GM21737 (cell line): ENCODE results near the gene FCHO1.
"Not testable (repeated sequence)": the region's sequence is repeated elsewhere in the genome, so short reads cannot be mapped to it uniquely, and the experiment has no call there.

ENCODE experiments used
- ATAC-seq: cut with Tn5 transposase; IDR thresholded peaks from one replicate; pipeline ENCODE4 v1.9.1; 2021; ENCODE audit warnings: mild to moderate bottlenecking, moderate library complexity; ENCODE audit not compliant: unreplicated experiment

Gene FCHO1

GRCh38 chr19:17788632-17789031, 37.4 kb downstream of the FCHO1 start:
- no peak for ATAC-seq

DNA sequence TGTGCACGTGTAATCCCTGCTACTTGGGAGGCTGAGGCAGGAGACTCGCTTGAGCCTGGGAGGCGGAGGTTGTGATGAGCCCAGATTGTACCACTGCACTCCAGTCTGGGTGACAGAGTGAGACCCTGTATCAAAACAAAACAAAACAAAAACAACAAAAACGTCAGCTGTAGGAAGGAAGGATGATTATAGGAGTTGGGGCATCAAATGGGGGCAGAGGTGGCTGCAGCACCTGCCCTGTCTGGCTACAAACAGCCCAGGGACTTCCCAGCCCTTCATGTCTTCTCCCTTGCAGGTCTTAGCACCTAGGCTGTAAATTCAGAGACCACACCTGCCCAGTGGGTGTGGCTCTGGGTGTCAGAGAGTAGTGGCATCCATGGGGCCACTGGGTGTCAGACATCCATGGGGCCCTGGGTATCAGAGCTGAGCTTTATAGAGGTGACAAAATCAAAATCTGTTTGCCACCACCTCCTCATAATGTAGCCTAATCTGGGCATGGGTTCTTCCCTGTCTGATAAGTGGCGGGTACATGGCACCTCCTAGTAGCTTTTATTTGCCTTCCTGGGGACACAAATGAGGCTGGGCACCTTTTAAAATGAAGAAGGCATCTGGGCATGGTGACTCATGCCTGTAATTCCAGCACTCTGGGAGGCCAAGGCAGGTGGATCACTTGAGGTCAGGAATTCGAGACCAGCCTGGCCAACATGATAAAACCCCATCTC, 38.9 kb downstream of the FCHO1 start:
- ATAC-seq: no peak

DNA sequence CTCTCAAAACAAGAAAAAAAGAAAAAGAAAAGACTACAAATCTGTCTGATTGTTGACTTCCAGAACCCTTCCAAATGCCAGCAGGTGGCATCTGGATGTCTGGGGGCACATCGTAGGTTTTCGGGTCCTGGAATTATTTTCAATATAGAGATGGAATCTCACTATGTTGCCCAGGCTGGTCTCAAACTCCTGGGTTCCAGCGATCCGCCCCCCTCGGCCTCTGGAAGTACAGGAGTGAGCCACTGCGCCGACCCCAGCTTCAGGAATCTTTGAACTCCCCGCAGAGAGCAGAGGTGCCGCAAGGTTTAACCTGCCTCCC, 43.1 kb downstream of the FCHO1 start:
- ATAC-seq: no peak

DNA sequence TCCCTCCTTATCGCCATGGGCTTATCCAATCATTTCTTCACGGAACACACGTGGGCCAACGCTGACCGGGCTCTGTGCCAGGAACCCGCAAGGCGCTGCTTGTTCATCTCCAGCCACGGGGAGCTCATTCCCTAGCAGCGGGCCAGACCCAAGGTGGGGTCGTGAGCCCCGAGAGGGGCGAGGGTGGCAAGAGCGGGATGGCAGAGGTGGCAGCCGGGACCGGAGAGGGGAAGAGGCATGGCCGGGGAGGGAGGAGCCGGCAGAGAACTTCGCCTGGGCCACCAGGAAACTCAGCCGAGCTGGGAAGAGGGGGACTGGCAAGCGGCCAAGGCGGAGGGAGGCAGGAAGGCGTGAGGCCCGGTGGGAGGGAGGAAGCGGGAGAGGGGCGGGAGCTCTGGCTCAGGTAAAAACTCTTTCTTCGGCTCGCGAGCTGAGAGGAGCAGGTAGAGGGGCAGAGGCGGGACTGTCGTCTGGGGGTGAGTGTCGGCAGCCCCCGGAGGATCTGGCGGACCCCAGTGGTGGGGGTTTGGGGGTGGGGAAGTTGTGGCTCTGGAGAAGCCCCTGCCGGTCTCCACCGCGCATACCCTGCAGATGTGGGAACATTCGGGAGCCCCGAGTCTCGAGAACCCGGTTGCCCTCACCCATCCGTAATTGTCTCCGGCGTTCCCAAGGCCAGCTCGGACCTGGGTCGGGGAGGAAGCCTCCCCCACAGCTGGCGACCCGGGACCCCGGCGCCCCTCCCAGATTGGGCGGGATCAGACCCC, 43.6 kb downstream of the FCHO1 start, which contains the start of gene B3GNT3:
B3GNT3 (plus strand) TSS at position 408 of the 764 bp plus-strand sequence. CDS start 12,670 bp downstream, outside the sequence.
- ATAC-seq: no peak

DNA sequence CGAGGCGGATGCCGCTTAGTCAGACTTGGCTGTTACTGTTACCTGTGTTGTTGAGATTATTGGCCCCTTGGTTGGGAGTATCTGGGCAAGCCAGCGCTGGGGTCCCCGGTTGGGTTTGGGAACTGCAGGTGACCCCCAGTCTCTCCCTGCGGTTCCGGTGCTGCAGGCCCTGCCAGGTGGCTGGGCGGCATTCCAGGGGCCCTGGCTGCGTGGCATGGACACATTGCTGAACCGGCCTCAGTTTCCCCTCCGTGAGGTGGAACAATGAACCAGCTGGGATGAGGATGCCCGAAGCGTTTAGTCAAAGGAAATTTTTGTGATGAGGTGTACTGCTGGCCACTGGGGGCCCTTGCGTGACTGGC, 44.2 kb downstream of the FCHO1 start:
- no peak for ATAC-seq

GRCh38 chr19:17796013-17796837, 44.9 kb downstream of the FCHO1 start:
- no peak for ATAC-seq

DNA sequence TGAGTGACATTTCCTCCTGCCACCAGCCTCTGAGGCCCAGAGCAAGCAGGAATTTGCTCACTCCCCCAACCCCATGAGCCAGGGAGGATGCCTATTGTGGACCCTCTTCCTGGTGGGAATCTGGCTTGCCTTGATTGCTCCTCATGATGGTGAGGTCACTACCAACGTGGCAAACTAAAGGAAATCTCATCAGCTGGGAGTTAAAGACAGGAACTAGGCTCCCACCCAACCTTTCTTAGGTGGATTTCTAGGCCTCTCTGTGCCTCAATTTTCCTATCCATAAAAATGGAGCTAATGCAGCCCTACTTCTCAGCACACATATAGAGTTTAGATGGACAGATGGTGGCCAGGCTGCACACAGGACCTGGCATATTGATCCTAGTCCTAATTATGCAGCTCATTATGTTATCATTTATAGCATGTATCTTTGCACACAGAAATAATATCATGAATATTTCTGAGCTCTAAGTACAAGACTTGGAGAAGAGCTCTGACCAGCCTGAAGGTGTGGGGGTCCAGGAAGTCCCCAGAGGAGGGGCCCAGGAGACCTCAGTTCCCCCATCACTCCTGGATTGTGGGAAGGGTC, 45.7 kb downstream of the FCHO1 start:
- no peak for ATAC-seq

DNA sequence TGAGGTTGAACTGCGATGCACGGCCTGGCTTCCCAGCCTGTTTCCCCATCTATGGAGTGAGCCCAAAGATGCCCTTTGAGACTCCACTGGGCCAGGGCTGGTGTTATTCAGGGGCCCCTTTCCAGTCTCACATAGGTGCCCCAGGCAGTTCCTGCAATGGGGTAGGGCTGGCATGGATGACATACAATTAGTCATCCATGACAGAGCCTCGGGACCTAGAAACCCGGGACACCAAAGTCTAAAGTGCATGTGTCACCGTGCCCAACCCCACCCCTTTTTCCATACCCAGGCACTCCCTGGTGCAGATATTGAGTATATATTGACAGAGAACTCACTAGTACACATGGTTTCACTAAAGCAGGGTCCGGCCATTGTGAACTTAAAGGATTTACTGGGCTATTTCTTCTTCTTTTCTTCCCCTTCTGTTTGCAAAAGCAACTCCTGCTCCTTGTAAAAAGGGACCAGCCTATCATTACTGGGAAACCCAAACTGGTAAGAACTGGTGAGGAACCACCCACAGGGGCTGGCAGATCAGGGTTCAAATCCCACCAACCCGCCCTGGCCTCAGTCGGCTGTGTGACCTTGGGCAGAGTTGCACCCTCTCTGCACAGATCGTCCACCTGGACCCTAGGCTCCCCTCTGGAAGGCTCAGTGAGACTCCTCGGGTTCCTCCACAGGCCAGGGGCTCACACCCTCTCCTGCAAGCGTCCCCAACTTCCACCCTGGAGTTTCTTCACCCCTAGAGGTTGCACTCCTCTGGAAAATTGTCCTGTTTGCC, 46.3 kb downstream of the FCHO1 start:
- ATAC-seq: no peak

DNA sequence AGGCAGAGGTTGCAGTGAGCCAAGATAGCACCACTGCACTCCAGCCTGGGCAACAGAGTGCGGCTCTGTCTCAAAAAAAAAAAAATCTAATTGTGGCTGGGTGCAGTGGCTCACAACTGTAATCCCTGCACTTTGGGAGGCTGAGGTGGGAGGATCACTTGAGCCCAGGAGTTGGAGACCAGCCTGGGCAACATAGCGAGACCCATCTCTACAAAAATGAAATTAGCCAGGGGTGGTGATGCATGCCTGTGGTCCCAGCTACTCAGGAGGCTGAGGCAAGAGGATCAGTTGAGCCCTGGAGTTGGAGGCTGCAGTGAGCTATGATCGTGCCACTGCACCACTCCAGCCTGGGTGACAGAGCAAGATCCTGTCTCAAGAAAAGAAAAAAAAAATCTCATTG, 47.3 kb downstream of the FCHO1 start:
- ATAC-seq: not testable (repeated sequence)

GRCh38 chr19:17802137-17802858, 51.0 kb downstream of the FCHO1 start:
- no peak for ATAC-seq

- ATAC-seq: no peak
Observed at GRCh38 chr19:17803264-17803896, 52.1 kb downstream of the FCHO1 start.

- ATAC-seq: no peak
Observed at GRCh38 chr19:17805427-17805826, 54.1 kb downstream of the FCHO1 start.

DNA sequence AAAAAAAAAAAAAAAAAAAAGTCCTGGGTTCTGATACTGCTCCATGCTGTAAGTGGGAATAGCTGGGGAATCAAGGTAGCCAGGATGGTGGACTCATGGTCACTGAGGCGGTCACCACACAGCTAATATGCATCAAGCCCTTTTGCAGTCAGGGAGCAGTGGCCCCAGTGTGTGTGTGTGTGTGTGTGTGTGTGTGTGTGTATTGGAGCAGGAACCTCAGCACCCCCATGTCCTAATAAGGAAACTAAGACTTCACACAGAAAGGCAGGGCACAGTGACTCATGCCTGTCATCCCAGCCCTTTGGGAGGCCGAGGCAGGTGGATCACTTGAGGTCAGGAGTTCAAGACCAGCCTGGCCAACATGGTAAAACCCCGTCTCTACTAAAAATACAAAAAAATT, 55.7 kb downstream of the FCHO1 start:
- no peak for ATAC-seq

- no peak for ATAC-seq
Observed at GRCh38 chr19:17807731-17808316, 56.5 kb downstream of the FCHO1 start.

- no peak for ATAC-seq
Observed at GRCh38 chr19:17811103-17811502, 59.8 kb downstream of the FCHO1 start.

DNA sequence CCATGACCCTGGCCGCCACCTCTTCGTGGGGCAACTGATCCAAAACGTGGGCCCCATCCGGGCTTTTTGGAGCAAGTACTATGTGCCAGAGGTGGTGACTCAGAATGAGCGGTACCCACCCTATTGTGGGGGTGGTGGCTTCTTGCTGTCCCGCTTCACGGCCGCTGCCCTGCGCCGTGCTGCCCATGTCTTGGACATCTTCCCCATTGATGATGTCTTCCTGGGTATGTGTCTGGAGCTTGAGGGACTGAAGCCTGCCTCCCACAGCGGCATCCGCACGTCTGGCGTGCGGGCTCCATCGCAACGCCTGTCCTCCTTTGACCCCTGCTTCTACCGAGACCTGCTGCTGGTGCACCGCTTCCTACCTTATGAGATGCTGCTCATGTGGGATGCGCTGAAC, 60.4 kb downstream of the FCHO1 start:
- no peak for ATAC-seq

DNA sequence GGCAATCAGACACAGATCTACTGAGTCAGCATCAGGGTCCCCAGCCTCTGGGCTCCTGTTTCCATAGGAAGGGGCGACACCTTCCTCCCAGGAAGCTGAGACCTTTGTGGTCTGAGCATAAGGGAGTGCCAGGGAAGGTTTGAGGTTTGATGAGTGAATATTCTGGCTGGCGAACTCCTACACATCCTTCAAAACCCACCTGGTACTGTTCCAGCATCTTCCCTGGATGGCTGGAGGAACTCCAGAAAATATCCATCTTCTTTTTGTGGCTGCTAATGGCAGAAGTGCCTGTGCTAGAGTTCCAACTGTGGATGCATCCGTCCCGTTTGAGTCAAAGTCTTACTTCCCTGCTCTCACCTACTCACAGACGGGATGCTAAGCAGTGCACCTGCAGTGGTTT, 60.8 kb downstream of the FCHO1 start:
- no peak for ATAC-seq

- ATAC-seq: no peak
Observed at GRCh38 chr19:17817668-17818363, 66.5 kb downstream of the FCHO1 start.
